Measurements from ENCODE around the gene MRPL3.

Gene MRPL3

DNA sequence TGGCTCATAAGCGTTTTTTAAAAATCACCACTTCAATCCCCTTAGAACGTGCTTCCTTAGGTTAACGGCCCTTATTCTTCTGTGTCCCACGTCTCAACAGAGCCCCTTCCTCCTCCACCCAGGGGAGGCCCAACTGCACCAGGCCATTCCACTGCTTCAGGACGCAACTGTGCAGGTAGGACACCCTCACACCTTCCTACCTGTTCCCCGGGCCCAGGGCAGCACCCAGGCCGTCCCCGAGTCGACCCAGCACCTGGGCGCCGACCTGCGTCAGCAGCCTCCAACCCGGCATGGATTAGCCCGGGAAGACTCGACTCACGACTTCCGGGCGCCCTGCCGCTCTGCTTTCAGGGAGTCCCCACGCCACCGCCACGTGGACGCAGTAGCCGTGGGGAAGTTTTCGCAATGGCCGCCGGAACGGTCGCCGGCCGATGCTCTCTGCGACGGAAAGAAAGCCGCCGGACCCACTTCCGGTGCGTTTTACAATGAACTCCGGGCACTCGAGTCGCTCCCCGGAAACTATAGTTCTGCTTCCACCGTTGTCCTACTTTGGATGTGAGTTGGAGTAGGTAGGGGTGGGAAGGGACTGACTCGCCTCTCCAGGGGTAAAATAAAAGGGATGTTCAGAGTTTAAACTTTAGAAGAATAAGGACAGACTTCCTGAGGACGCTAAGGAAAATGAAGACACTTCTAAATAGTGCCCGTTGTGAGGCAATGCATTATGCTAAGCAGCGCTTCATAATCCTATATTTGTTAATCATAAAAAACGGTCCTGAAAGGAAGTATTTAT is at the start of gene MRPL3:
Gene MRPL3 (minus strand): TSS at position 442 of the 790 bp plus-strand sequence. CDS start 150 bp downstream, at position 292.
- DNase-seq = peak; percentile 98

DNA sequence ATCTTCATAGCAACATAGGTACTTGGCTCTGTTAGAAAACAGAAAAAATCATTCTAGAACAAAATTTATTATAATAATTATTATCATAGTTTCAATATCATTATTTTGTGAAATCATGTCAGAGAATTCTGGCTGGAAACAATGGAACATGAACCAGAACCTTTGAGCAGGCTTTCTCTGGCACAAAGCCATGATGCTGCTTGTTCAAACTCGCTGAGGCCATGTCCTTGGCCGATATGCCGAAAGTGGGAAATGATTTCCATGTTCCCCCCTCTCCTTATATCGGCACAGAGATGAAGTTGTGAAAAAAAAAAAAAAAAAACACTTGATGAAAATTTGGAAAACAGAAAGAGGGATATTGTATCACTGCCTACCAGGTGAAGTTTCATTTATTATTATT is 49.0 kb upstream of the MRPL3 start:
- DNase-seq = no peak

DNA sequence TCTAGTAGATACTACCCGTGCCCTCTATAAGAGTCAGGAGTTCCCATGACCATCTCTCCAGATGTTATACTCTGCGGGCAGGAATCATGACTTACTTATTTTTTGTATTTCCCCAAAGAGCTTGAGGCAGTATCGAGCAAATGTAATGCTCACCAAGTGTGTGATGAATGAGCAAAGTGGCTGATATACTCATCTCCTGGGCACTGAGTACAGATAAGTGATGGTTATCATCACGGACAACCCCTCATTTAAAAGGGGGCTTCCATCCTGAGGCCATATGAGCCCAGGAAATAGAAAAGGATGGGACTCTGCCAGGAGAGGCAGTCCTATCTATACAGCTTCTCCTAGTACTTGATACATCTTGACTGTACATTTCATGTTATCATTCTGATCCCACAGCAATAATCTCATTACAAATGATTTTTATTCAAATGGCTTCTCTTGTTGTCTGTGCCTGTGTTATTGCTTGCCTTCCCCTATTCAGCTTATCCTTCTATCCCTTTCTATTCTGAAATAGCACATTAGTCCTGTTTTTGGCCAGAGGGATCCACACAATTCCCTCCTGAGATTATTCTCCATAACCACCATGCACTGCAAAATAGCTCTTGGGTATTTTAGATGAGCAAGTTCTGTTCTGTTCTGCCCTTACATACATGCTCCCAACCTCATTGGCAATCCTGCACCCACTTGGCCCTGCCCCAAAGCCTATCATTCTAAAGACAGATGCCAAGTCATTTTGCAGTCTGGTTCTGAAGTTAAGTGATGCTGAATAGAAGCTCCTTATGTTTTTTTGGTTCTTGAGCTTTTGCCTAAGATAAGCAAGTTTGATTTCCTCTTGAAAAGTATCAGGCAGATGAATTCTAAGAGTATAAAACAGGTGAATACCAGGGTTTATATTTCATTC is 48.0 kb upstream of the MRPL3 start:
- DNase-seq = no peak

DNA sequence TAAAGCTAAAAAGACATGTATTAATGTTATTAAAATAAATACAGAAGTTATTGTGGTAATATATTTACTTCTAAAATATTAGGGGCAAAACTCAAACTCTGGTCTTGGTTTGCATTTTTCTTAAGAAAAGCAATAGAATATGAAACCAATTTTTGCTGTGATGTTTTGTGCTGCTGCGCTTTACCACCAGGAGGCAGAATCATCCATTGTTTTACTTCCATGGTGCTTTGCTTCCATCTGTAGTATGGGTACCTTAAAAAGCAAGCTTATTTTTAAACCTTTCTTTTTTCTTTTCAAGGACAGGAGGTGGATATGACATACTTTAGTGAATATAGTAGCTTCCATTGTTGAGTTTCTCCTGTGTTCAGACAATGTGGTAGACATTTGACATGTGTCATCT is 46.6 kb upstream of the MRPL3 start:
- no peak for DNase-seq

DNA sequence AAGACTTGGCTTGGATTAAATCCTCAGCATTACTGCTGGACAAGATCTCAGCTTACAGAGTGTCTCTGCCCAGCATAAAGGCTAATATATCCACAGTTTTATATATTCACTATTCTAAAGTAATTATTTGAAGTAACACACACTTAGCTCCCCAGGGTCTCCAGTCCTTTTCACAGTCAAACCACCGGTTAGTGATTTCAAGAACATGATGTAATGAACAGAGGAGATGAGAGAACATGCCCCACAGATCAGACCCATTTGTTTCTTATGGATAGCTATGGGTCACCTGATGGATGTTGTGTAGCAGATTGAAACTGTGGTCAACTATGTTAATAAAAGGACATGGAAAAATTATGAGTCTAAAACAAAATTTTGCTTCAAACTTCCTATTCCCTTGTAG is 44.8 kb upstream of the MRPL3 start:
- DNase-seq = no peak

DNA sequence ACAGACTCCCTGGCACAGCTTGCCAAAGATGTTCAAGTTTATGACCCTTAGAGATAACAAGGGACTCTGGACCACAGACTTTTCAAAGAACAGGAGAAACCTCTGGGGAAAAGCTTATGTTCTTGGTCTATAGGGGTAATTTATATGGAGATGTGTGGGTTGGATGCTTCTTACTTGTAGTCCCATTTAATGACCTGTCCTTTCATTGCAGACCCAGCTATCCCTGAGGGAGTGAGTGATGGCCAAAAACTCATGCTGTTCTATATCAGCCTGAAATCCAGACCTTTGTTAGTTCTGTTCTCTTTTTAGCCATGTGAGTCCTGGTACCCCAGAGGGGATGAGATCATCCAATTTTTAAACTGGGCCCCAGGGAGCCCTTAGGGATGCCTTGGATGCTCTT is 43.7 kb upstream of the MRPL3 start:
- no peak for DNase-seq

DNA sequence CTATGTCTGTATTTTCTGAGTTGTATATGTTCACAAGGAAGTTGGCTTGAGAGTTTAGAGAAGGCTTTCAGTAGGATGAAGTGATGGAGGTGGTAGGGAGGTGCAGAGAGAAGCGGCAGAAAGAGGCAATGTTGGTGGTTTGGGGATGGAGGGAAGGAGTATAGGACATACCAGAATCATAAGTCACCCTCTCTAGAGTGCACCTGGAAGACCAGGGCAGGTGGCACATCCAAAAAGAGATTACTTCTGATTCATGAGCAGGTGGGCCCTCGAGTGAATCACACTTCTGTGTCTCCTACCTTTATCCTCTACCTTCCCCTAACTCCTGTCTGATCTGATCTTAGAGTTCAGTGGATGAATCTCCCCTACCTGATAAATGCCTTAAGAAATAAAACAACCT is 41.8 kb upstream of the MRPL3 start:
- DNase-seq = no peak

DNA sequence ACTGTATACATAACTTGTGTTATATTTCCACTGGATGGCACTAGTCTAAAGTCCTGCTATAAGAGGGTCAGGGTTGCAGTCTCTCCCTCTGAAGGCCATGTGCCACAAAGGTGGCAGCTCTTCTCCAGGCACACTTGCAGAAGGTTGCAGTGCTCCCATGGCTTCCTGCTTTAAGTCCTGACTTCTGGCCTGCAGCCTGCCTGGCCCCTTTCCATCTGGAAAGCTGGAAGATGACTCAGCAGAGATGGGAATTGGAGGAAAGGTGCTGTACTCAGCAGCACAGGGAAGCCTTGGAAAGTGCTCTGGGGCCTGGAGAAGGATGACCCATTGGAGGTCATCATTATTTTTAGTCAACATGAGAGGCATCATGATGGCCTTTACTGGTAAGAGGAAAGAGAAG is 40.9 kb upstream of the MRPL3 start:
- DNase-seq = no peak

DNA sequence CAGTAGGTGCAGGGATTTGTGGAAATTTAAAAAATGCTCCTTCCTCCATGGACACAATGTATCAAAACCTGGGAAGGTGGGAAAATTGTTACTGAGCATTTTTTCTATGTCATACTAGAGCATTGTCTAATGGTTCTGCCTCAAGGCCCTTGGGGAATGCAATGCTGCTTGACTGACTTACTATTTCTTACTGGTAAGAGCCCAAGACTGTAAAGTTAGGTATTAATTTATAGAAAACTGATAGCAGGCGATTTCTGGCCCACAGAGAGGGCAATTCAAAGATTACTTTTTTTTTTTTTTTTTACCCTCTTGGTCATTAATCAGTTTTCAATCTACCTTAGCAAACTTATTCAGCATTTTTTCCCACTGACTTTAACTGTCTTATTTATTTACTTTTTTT is 38.5 kb upstream of the MRPL3 start:
- DNase-seq = no peak

DNA sequence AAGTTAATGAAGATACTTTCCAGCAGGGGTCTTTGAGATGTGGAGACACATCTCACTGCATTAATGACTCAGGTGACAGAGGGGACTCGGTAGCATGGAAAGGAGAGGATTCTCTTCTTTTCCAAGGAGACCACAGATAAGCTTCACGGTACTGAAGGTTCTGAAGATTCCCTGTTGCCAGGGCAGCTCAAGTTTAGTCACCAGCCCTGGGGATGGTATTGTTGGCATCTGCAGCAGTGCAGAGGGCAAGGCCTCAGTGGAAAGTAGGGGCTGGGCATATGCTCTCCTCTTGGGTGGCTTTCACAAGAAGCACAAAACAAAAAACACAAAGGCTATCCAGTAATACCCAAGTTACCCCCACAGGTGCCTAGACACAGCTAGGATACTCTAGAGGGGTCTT is 38.0 kb upstream of the MRPL3 start:
- no peak for DNase-seq

DNA sequence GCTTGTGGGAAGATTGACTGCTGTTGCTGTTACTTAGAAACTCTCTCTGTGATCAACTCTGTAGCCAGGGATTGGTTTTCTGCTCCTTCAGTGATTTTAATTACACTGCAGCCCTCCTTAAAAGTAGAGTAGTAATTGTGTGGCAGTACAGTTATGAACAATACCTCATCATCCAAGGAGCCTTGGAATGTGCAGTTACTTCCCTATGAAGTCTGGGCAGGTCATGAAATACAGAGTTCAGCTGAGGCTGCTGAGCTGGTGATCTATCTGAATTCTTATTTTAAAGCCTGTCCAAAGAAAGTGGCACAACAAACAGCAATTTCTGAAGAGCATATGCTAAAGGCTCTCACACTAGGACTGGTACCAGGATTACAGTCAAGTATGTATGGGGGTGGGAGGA is 37.4 kb upstream of the MRPL3 start:
- no peak for DNase-seq

DNA sequence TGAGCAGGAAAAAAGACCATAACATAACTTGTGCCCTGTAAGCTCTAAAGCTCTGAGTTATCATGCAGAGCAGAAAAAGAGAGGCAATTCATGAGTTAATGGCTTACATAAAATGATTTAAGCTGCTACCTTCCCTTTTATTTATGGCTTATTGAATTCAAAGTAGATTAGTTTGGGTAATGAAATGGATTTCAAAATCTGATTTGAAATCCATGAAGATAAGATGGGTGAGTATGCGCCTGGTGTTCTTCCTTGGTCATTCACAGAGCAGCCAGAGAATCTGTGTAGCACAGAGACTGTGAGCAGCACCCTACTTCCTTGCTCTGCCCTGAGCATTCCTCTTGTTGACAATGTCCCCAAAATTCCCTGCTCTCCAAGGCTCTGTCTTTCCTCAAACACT is 36.2 kb upstream of the MRPL3 start:
- no peak for DNase-seq

DNA sequence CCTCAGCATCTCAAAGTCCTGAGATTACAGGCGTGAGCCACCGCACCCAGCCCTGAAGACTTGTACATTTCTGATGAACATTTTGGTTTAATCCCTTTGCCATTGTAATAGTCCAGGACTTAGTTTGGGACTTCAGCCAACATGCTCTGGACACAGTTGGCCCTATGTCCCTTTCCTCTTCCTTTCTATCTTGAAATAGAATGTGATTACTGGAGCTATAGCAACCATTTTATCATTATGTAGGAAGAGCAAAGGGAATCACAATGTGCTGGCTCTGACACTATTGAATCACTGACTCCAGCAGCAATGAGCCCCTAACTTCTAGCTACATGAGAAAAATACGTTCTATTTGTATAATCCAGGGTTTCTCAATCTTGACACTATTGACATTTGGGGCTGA is 34.8 kb upstream of the MRPL3 start:
- no peak for DNase-seq

DNA sequence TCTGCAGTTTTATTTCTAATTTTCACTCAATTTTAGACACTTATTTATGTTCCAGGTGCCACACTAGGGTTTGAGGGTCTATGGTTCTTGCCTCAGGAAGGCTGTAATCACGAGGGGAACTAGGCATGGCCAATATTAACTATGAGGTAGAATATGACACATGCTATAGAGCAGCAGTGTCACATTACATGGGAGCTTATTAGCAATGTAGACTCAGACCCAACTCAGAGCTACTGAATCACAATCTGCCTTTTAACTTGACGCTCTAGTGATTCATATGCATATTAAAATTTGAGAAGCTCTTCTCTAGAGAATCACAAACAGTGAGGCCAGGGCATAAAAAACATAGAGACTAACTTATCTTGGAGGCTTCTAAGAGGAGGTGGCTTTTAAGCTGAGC is 32.8 kb upstream of the MRPL3 start:
- DNase-seq = no peak

DNA sequence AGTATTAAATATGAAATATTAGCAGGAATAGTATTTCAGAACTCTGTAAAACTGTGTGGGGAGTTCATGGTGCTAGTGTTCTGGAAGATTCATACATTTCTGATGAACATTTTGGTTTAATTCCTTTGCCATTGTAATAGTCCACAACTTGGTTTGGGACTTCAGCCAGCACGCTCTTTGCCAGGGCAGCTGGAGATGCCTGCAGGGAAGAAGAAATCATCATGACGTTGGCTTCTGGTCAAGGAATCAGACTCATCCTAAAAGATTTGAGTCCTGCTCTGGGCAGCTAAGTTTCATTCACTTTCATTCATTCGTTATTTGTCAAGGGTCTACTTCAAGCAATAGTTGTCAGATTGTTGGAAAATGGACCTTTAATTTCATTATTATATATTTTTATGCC is 32.4 kb upstream of the MRPL3 start:
- no peak for DNase-seq

DNA sequence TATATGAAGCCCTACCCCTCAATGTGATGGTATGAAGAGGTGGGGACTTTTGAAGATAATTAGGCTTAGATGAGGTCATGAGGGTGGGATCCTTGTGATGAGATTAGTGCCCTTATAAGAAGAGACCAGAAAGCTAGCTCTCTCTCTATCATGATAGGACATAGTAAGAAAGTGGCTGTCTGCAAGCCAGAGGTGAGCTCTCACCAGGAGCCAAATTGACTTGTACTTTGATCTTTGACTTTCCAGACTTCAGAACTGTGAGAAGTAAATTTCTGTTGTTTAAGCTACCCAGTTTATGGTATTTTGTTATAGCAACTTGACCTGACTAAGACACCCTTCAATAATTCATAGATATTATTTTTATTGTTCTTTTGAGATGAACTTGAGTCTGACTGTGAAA is 29.9 kb upstream of the MRPL3 start:
- no peak for DNase-seq

DNA sequence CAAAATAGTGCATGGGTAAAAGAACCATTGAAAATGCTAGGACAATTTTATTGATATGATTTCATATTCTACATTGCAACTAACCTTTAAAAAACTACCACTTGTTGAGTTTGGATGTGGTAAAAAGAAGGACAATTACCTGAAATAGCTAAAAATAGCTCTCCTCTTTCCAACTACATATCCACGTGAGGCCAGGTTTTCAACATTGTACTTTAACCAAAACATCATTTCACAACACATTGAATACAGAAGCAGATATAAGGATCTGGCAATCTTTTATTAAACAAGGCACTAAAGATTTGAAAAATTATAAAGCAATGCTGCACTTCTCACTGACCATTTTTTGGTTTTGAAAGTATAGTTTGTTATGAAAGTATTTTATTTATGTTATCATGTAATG is 28.1 kb upstream of the MRPL3 start:
- no peak for DNase-seq

DNA sequence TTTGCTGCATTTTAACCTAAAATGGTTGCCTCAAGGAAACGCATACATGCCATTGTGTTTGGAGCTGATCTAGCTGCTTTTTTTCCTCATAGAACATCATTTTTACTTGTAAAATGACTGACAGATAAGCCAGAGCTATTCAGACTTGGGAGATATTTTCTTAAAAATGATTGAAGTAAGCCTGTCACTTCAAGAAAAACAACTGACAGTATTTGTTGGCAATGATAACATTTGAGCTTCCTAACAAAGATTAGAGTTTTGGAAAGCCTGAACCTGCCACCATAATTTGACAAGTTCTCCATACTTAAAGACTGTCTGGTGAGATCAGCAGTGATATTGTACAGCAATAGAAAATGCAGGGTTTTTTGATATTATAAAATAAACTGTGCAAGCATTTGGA is 27.6 kb upstream of the MRPL3 start:
- no peak for DNase-seq

DNA sequence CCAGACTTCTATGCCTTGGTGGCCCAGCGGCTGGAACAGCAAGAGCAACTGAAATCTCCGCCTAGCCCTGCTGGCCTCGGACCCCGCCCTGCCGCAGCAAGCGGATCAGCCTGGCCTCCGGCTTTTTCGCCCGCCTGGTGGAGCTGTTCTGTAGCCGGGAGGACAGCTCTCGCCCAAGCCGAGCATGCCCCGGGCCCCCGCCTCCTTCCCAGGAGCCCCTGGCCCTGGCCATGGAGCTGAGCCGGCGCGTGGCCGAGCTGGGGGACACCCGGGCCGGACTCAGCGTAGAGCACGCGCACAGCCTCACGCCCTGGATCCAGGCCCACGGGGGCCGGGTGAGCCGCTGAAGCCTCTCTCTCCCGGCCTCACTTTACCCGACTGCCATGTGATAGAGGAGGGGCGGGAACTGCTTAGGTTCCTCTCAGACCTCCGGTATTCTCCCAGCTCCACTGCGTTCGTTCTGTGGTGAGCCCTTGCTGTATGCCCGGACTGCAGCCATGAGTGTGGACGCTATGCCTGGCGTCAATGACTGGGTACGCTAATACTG is 24.1 kb upstream of the MRPL3 start:
- DNase-seq = peak; percentile 55

DNA sequence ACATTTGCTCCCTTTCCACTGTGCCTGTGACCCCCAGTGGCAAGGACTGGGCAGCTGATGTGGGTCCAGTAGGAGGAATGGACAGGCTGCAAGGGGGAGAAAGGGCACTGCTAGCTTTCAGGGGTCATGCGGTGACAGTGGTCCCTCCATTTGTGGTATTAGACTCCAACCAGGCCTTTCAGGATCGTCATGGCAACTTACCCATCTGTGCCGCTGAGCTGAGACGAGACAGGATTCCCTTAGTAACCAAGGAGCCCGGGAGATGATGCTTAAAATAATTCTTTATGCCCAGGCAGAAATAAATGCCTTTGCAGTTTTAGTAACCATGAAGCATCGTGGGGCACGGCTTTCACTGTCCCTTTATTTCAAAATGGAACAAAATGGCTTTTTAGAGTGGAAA is 15.9 kb upstream of the MRPL3 start:
- no peak for DNase-seq

DNA sequence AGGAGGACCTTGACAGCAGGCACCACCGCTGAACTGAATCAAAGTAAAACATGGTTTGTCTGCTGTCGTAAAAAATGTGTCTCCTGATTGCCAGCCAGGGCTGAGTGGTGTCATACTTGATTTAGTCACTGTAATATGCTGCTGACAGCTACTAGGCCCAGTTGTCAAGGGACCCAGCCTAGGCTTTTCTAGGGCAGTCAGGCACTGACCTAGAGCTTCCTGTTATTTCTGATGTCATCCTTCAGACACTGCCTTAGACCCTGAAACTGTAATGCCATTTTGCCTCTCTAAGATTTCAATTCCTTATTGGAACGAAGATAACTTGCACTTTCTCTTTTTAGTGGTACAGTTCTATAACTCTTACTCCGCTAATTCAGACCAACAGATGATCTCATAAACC is 2.6 kb upstream of the MRPL3 start:
- no peak for DNase-seq

DNA sequence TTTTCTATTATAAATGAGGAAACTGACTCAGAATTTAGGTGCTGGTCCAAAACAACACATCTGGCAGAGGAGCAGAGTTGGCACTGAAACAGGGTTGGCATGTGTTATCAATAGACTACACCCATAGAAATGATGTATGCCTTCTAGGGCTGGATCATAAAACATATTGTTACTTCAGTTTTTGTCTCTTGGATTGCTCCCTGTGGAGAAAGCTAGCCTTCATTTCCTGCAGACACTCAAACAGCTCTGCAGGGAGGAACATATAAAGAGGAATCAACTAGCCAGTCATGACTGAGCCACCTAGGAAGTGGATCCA is 507 bp upstream of the MRPL3 start:
- DNase-seq = peak; percentile 67

DNA sequence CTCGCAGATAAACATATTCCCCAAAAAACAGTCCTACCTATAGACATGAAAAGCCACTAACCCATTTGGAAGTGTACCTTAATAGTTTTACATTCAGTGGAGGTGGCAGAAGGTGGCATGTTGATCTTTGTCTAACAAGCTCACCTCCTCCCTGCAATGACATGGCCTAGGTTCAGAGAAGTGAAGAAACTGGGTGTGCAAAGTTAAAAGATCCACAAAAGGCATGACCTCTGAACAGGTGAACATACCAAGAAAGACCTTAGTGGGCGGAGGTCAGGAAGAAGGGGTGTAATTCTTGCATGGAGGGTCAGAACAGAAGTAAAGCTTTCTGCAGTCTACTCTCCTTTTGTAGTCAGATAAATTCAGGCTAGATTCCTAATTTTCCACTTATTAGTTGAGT is 822 bp downstream of the MRPL3 start:
- peak; percentile 11 for DNase-seq

DNA sequence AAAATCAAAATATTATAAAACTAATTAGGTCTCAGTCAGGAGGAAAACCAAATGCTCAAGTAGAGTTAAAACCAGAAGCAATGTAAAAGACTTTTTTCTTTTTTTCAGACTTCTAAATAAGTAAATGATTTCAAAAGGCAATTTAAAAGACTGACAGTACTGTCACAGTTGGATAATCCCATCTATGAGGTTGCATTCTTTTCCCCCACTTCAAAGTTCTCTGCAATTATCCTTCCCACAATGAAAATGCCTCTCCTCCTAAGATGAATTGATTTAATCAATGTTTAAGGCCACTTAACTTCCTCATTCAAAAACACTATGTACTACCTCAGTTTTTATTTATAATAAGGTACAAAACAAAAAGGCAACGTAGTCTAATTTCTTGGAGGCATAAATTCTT is 8.1 kb downstream of the MRPL3 start:
- no peak for DNase-seq
